Esophagus squamous epithelium (tissue), 5 donors: ENCODE data around the gene OPCML. TPM values are rescaled to one million over a fixed set of nuclear protein-coding genes. Genes with fewer than 3 reads are reported as not detected.

ENCODE experiments used
- DNase-seq: peaks from one replicate; lab custom pipeline; 2025; lab: John Stamatoyannopoulos, UW
- H3K27ac ChIP-seq, 4 donors: fragments of 200-600 bp; sonication (generic); one replicate each; pipeline ENCODE4 v1.5.1; 2016 to 2019; ENCODE audit warnings: mild to moderate bottlenecking in 1 of 4
- H3K27me3 ChIP-seq, 4 donors: fragments of 200-600 bp; sonication (generic); 1 replicate in 3 of 4; 2 replicates in 1 of 4; pipeline versions ENCODE4 v1.5.1 to v1.6.0; 2017 to 2021; ENCODE audit warnings: antibody characterized with exemption in 1 of 4
- H3K36me3 ChIP-seq, 3 donors: fragments of 200-600 bp; sonication (generic); one replicate each; pipeline ENCODE4 v1.5.1; 2016 to 2019
- H3K4me1 ChIP-seq, 3 donors: fragments of 200-600 bp; sonication (generic); one replicate each; pipeline ENCODE4 v1.5.1; 2017 to 2019
- H3K4me3 ChIP-seq, 4 donors: fragments of 200-600 bp; sonication (generic); 1 replicate in 3 of 4; 2 replicates in 1 of 4; pipeline ENCODE4 v1.5.1; 2016 to 2019; ENCODE audit warnings: mild to moderate bottlenecking in 2 of 4, moderate library complexity in 1 of 4
- H3K9me3 ChIP-seq, 3 donors: fragments of 200-600 bp; sonication (generic); one replicate each; pipeline ENCODE4 v1.5.1; 2016 to 2019
- CTCF ChIP-seq, 6 experiments: fragments of 450-650 bp in 4 of 6; fragments of 200-600 bp in 2 of 6; sonication (generic) in 2 of 6; IDR thresholded peaks; one replicate each; pipeline ENCODE4 v1.5.1; 2016 to 2019; ENCODE audit warnings: antibody characterized with exemption in 6 of 6, mild to moderate bottlenecking in 4 of 6, moderate library complexity in 4 of 6
- POLR2A ChIP-seq, 4 donors: fragments of 450-650 bp; IDR thresholded peaks; one replicate each; pipeline ENCODE4 v1.6.1; 2017; ENCODE audit warnings: antibody characterized with exemption in 4 of 4, mild to moderate bottlenecking in 4 of 4, moderate library complexity in 3 of 4
- WGBS, 2 donors: methylation state at CpG; one replicate each; pipeline ENCODE4 v1.1.5; 2018; 5-methylcytosine and 5-hydroxymethylcytosine counted together
- intact Hi-C: fragments of 100-400 bp; cut with DNase I; formaldehyde crosslinking; loops from one replicate; pipeline ENCODE4 v1.15.0; 2022
- total RNA-seq, 4 donors: library from RNA; depleted of rRNA; stranded (reverse); fragments of >200 nt; gene quantifications; one replicate each; pipeline ENCODE4 v1.1.0, GENCODE V29; 2016
- donor health status: DM: yes; HTN: yes; CAD: no.

Gene OPCML
- total RNA-seq, 4 donors from 2014 or later: under 0.01 TPM; not detected in 3

- no peaks in the 10 kb centered on the region for H3K4me1 ChIP-seq
- H3K27me3 ChIP-seq: no peaks in the 10 kb centered on the region
- TF ChIP-seq CTCF (IDR thresholded peaks at IDR 0.05) (no peak), POLR2A (IDR thresholded peaks at IDR 0.05) (no peak)
- WGBS, 2 donors: 88 to 90% methylated on average over 3 of the region's 3 CpGs
- H3K36me3 ChIP-seq: no peaks in the 10 kb centered on the region
- no peak for DNase-seq
- no peak overlapping the region for H3K4me3 ChIP-seq
- intact Hi-C loops: no loop called here
- H3K27ac ChIP-seq: no peak overlapping the region
- H3K9me3 ChIP-seq: no peaks in the 10 kb centered on the region
Observed at GRCh38 chr11:132935383-132935782, 596.9 kb downstream of the OPCML start.

GRCh38 chr11:132933703-132934102 lies 598.6 kb downstream of the OPCML start:
- 83 to 97% methylated on average over 2 to 3 of the region's 3 CpGs for WGBS, 2 donors
- intact Hi-C loops: no loop called here
- Histone ChIP-seq H3K27me3 (no peaks in the 10 kb centered on the region), H3K27ac (no peak overlapping the region), H3K36me3 (no peaks in the 10 kb centered on the region), H3K4me1 (no peaks in the 10 kb centered on the region), H3K4me3 (no peak overlapping the region), H3K9me3 (peaks cover 0 to 4% (median 0%) of the 10 kb centered on the region in 3 donors)
- TF ChIP-seq CTCF (IDR thresholded peaks at IDR 0.05) (no peak), POLR2A (IDR thresholded peaks at IDR 0.05) (no peak)
- no peak for DNase-seq

GRCh38 chr11:132925825-132926469 lies 606.4 kb downstream of the OPCML start:
- TF ChIP-seq POLR2A (IDR thresholded peaks at IDR 0.05) (no peak), CTCF (IDR thresholded peaks at IDR 0.05) (no peak)
- intact Hi-C loops: no loop called here

GRCh38 chr11:132921597-132921996 lies 610.7 kb downstream of the OPCML start:
- H3K9me3 ChIP-seq: no peaks in the 10 kb centered on the region
- H3K36me3 ChIP-seq: no peaks in the 10 kb centered on the region
- no peak for DNase-seq
- no peak overlapping the region for H3K4me3 ChIP-seq
- no peaks in the 10 kb centered on the region for H3K27me3 ChIP-seq
- TF ChIP-seq CTCF (IDR thresholded peaks at IDR 0.05) (no peak), POLR2A (IDR thresholded peaks at IDR 0.05) (no peak)
- no peaks in the 10 kb centered on the region for H3K4me1 ChIP-seq
- intact Hi-C loops: no loop called here
- 88 to 95% methylated on average over 6 of the region's 6 CpGs for WGBS, 2 donors
- H3K27ac ChIP-seq: no peak overlapping the region

More at GRCh38 chr11:132925825-132926469, 606.4 kb downstream of the OPCML start:
- Histone ChIP-seq H3K36me3 (no peaks in the 10 kb centered on the region), H3K9me3 (peaks cover 0 to 4% (median 0%) of the 10 kb centered on the region in 3 donors), H3K27ac (no peak overlapping the region), H3K4me3 (no peak overlapping the region), H3K4me1 (no peaks in the 10 kb centered on the region), H3K27me3 (no peaks in the 10 kb centered on the region)
- DNase-seq: no peak
- 53 to 58% methylated on average over 3 of the region's 3 CpGs for WGBS, 2 donors

GRCh38 chr11:132920451-132921096 lies 611.7 kb downstream of the OPCML start:
- 55 to 62% methylated on average over 20 of the region's 20 CpGs for WGBS, 2 donors
- H3K9me3 ChIP-seq: no peaks in the 10 kb centered on the region
- intact Hi-C loops: no loop called here
- no peak for DNase-seq
- H3K27me3 ChIP-seq: no peaks in the 10 kb centered on the region
- H3K27ac ChIP-seq: no peak overlapping the region
- TF ChIP-seq CTCF (IDR thresholded peaks at IDR 0.05) (no peak), POLR2A (IDR thresholded peaks at IDR 0.05) (no peak)
- no peaks in the 10 kb centered on the region for H3K36me3 ChIP-seq
- no peaks in the 10 kb centered on the region for H3K4me1 ChIP-seq
- no peak overlapping the region for H3K4me3 ChIP-seq
